Measurements from ENCODE around the gene DNAH12.

- TF ChIP-seq CTCF (conservative IDR thresholded peaks at IDR 0.05 in 1 of 2, IDR thresholded peaks at IDR 0.05 in 1 of 2; ENCODE audit: low read depth in 1 of 2, low read length in 2 of 2) (no peak), EZH2 (IDR thresholded peaks at IDR 0.05; ENCODE audit: low read length, missing control alignments) (no peak)
These were observed 46.2 kb downstream of the DNAH12 start for GRCh38 chr3:57497904-57498303.

Measured in fibroblast of lung (primary cell).